Kidney (tissue), 14 donors: ENCODE measurements around the gene NUDCD3. TPM values are rescaled to one million over a fixed set of nuclear protein-coding genes. Genes with fewer than 3 reads are reported as not detected.

Experiments
- DNase-seq, 5 donors: peaks; one replicate each; pipeline ENCODE4 v3.0.0-alpha.2; 2013 to 2020
- FAIRE-seq: peaks from 2 replicates; lab custom pipeline; 2012; peaks lifted over from hg19 to GRCh38; lab: Jason Lieb, UNC
- H3K27ac ChIP-seq, 2 donors: one replicate each; pipeline ENCODE4 v1.7.0; 2013; ENCODE audit warnings: low read depth in 2 of 2, low read length in 2 of 2, inconsistent platforms in 1 of 2
- H3K27me3 ChIP-seq: one replicate; pipeline ENCODE4 v1.7.1; 2013; ENCODE audit warnings: low read length, inconsistent platforms; ENCODE audit not compliant: control insufficient read depth, insufficient read depth
- H3K36me3 ChIP-seq, 3 donors: one replicate each; pipeline versions ENCODE4 v1.7.0 to v1.7.1; 2013; ENCODE audit warnings: low read length in 3 of 3, control low read depth in 1 of 3, inconsistent platforms in 1 of 3; ENCODE audit not compliant: insufficient read depth in 3 of 3, control insufficient read depth in 2 of 3
- H3K4me1 ChIP-seq, 3 donors: one replicate each; pipeline versions ENCODE4 v1.7.0 to v1.7.1; 2013; ENCODE audit warnings: low read length in 3 of 3, inconsistent platforms in 1 of 3, low read depth in 1 of 3; ENCODE audit not compliant: control insufficient read depth in 2 of 3, insufficient read depth in 2 of 3
- H3K4me3 ChIP-seq, 3 donors: one replicate each; pipeline versions ENCODE4 v1.7.0 to v1.8.1; 2013; ENCODE audit warnings: low read length in 3 of 3, control low read depth in 1 of 3, inconsistent platforms in 1 of 3
- H3K9ac ChIP-seq, 3 donors: one replicate each; pipeline versions ENCODE4 v1.7.0 to v1.7.1; 2013; ENCODE audit warnings: low read length in 3 of 3, control low read depth in 1 of 3, inconsistent platforms in 1 of 3
- H3K9me3 ChIP-seq, 3 donors: one replicate each; pipeline versions ENCODE4 v1.7.0 to v1.7.1; 2013; ENCODE audit warnings: low read length in 3 of 3, control low read depth in 1 of 3, inconsistent platforms in 1 of 3; ENCODE audit not compliant: control insufficient read depth in 2 of 3, insufficient read depth in 1 of 3
- intact Hi-C: fragments of 100-400 bp; cut with DNase I; formaldehyde crosslinking; loops from one replicate; pipeline ENCODE4 v1.11.1; 2022
- polyA plus RNA-seq: library from polyadenylated mRNA; stranded (reverse); fragments of 350-450 nt; fragmentation: Illumina TruSeq; extraction: RNeasy Lipid Tissue Mini Kit (QIAGEN cat#74804); gene quantifications from one replicate; pipeline ENCODE4 v1.2.3, GENCODE V29; 2014; ENCODE audit warnings: low read depth, low replicate concordance; ENCODE audit not compliant: insufficient read depth
- total RNA-seq: library from RNA; stranded (reverse); fragmentation: NEBNext Ultra II Directional; extraction: Animal tissue kit (Norgen Biotek cat#: 25700); gene quantifications from one replicate; pipeline ENCODE4 v1.2.1, GENCODE V29; 2021
- TF ChIP-seq, protein P1 (sequence below): IDR thresholded peaks from 3 replicates; pipeline ENCODE4 v1.5.1; 2012; ENCODE audit warnings: mild to moderate bottlenecking, moderate library complexity, borderline replicate concordance; ENCODE audit not compliant: insufficient read depth; ENCODE audit errors: extremely low read depth
- donor health status: control.
- donor health status: control.
- donor health status: control.
- donor health status: control.
- donor health status: control.
- donor health status: DM: yes; HTN: yes; CAD: no.
- donor health status: Normal renal cell carcinoma (clear cell type).

Gene NUDCD3
- total and polyA plus RNA-seq, 2 donors from 2014 or later = 37.9 to 97.7 TPM

DNA sequence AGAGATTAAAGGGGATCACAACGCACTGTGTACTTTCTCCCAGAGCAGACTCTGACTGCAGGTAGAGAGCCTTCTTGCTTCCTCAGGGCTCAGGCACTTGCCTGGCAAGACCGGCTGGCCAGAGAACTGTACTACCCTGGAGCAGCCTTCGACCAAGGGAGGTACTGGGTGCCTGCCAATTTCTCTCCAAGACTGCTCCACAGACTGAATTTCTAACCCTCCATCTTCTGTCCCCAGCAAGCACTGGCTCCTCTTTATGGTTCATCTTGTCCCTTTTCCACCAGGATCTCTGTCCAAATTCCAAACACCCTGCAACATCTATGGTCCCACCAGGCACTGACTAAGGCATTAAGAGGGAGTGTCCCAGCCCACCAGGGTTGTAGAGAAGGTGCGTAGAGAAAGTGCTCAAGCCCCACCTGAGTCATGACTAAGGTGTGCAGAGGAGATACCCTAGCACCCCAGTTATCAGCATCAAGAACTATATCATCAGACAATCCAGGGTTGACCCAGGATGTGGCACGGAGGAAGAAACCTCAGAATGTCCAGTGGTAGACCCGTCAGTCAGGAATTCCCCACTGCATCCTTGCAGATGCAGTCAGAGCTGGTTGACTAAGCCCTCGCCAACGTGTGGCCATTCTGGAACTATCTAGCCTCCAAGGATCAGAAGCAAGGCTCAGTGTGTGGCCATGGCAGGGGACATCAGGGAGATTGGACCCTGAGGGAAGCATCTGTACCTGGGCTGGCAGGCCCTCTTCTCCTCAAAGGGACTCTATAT is 104.1 kb downstream of the NUDCD3 start:
- peaks cover 2 to 35% (median 14%) of the 10 kb centered on the region in 3 donors for H3K36me3 ChIP-seq
- no peaks in the 10 kb centered on the region for H3K4me1 ChIP-seq
- H3K9me3 ChIP-seq = no peaks in the 10 kb centered on the region
- TF ChIP-seq, protein P1, sequence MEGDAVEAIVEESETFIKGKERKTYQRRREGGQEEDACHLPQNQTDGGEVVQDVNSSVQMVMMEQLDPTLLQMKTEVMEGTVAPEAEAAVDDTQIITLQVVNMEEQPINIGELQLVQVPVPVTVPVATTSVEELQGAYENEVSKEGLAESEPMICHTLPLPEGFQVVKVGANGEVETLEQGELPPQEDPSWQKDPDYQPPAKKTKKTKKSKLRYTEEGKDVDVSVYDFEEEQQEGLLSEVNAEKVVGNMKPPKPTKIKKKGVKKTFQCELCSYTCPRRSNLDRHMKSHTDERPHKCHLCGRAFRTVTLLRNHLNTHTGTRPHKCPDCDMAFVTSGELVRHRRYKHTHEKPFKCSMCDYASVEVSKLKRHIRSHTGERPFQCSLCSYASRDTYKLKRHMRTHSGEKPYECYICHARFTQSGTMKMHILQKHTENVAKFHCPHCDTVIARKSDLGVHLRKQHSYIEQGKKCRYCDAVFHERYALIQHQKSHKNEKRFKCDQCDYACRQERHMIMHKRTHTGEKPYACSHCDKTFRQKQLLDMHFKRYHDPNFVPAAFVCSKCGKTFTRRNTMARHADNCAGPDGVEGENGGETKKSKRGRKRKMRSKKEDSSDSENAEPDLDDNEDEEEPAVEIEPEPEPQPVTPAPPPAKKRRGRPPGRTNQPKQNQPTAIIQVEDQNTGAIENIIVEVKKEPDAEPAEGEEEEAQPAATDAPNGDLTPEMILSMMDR = no peak
- H3K4me3 ChIP-seq = no peak overlapping the region
- DNase-seq (peak in 2 of 5 donors; percentile 7 to 11), FAIRE-seq (no peak)
- no peak overlapping the region for H3K27ac ChIP-seq
- H3K9ac ChIP-seq = no peak overlapping the region
- no peaks in the 10 kb centered on the region for H3K27me3 ChIP-seq
- intact Hi-C loops = no loop called here

DNA sequence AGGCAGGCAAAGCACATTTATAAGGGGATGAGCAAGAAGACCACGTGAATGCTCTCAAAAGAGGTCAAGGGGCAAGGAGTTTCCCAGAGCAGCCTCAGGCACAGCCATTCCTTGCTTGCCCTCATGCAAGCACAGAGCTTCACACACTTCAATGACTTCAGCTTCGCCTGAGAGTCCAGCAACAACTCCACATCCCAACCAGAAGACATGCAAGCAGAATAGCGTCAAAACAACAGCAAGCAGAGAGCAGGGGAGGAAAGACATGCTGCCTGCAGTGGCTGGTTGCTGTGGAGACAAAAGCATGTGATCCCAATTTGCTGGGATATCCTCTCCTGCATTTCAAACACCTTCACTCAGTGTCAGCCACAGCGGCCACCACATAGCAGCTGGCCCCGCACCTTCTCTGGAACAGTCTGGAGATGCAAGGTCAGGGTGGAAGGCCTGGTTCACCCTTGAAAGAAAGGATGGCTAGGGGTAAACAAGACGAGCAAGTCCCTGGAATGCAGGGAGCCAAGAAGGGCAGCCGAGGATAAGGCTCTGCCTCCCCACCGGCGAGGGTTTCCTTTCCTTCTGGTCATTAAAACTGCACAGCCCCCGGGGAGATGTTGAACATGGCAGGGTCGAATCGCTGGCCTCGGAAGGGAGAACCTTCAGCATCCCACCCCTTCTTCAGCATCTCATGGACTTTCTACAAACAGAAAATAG is 104.9 kb downstream of the NUDCD3 start:
- TF ChIP-seq, protein P1 = no peak
- DNase-seq = peak in 4 of 5 donors; percentile 16 to 65 (median 43)
- Histone ChIP-seq H3K9ac (no peak overlapping the region), H3K9me3 (no peaks in the 10 kb centered on the region), H3K4me1 (no peaks in the 10 kb centered on the region), H3K27me3 (no peaks in the 10 kb centered on the region), H3K36me3 (peaks cover 2 to 27% (median 11%) of the 10 kb centered on the region in 3 donors), H3K27ac (no peak overlapping the region), H3K4me3 (no peak overlapping the region)
- intact Hi-C loops = no loop called here
- no peak for FAIRE-seq

DNA sequence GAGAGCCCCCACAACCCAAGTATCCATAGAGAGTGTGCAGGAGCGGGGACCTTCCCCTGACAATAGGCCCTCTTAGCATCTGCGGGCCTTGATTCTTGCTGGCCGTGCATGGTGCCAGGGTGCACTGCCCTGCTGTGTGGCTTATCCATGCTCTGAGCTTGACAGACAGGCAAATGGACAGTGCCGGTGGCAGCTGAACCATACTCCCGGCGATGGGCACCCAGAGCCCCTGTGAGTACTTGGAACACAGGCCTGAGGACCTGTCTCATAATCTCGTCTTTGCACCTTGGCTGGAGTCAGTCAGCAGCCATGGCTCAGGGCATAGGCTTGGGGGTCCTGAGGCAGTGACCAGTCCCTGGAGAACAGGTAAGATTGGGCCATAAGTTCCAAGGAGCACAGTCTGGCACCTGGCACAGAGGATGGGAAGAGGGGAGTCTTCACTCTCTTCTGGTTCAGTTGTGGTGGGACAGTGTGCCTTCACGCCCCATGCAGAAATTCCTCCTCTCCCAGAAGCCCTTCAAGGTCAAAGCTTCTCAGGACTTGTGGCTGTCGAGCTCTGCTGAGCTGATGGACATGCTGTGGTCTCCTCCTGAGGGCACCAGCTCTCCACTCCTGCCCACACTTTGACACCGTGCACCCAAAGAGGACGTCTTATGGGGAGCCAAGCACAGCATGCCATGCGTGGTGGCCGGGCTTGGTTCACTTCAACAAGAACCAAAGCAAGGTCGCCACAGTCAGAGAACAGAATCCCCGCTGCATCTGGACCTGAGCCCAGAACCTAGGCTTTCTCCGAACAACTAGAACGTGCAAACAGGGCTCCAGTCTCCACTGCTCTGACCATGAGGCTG is 105.6 kb downstream of the NUDCD3 start:
- H3K4me1 ChIP-seq = no peaks in the 10 kb centered on the region
- intact Hi-C loops = no loop called here
- H3K36me3 ChIP-seq = peaks cover 2 to 24% (median 9%) of the 10 kb centered on the region in 3 donors

More for the DNA sequence above, 105.6 kb downstream of the NUDCD3 start:
- H3K27me3 ChIP-seq = no peaks in the 10 kb centered on the region
- DNase-seq = peak in 3 of 5 donors; percentile 5 to 42 (median 19)
- TF ChIP-seq, protein P1 = no peak
- no peak overlapping the region for H3K4me3 ChIP-seq
- no peak overlapping the region for H3K9ac ChIP-seq
- no peaks in the 10 kb centered on the region for H3K9me3 ChIP-seq
- H3K27ac ChIP-seq = no peak overlapping the region
- FAIRE-seq = no peak
